ENCODE measurements around the gene PITPNM3. TPM values are rescaled to one million over a fixed set of nuclear protein-coding genes. Genes with fewer than 3 reads are reported as not detected.

Gene PITPNM3
- total and polyA plus RNA-seq, 7 donors: 3.6 to 13.6 (median 5.7) TPM

DNA sequence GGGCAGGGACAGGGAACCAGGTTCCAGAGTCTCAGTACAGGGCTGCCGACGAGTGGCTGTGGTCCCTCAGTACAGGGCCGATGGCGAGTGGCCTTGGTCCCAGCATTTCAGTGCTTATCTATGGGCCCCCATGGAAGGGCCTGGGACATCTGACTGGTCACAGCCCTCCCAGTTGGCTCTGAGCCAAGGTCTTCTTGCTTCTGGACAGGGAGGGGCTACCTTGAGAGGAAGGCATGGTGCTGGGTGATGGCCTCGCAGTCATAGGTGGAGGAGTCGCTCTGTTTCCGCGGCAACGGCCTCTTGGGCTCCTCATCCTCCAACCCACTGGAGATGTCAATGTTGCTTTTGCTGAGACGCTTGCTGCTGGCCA is 79.6 kb downstream of the PITPNM3 start:
- Histone ChIP-seq H3K36me3 (no peaks in the 10 kb centered on the region), H3K9me3 (no peaks in the 10 kb centered on the region), H3K4me3 (no peak overlapping the region), H3K27ac (peak overlapping the region in 2 of 4 donors; percentile 57 to 68), H3K4me1 (peaks cover 0 to 25% (median 0%) of the 10 kb centered on the region in 4 donors), H3K27me3 (no peaks in the 10 kb centered on the region)
- intact Hi-C loops (cut with DNase I): no loop called here
- 91 to 93% methylated on average over 10 of the region's 10 CpGs for WGBS, 2 donors
- no peak for TF ChIP-seq POLR2AphosphoS5 (IDR thresholded peaks at IDR 0.05)
- TF ChIP-seq POLR2A (IDR thresholded peaks at IDR 0.05): no peak
- no peak for TF ChIP-seq EP300 (IDR thresholded peaks at IDR 0.05)
- TF ChIP-seq, protein P1, sequence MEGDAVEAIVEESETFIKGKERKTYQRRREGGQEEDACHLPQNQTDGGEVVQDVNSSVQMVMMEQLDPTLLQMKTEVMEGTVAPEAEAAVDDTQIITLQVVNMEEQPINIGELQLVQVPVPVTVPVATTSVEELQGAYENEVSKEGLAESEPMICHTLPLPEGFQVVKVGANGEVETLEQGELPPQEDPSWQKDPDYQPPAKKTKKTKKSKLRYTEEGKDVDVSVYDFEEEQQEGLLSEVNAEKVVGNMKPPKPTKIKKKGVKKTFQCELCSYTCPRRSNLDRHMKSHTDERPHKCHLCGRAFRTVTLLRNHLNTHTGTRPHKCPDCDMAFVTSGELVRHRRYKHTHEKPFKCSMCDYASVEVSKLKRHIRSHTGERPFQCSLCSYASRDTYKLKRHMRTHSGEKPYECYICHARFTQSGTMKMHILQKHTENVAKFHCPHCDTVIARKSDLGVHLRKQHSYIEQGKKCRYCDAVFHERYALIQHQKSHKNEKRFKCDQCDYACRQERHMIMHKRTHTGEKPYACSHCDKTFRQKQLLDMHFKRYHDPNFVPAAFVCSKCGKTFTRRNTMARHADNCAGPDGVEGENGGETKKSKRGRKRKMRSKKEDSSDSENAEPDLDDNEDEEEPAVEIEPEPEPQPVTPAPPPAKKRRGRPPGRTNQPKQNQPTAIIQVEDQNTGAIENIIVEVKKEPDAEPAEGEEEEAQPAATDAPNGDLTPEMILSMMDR (IDR thresholded peaks at IDR 0.05): no peak
- DNase-seq: no peak

DNA sequence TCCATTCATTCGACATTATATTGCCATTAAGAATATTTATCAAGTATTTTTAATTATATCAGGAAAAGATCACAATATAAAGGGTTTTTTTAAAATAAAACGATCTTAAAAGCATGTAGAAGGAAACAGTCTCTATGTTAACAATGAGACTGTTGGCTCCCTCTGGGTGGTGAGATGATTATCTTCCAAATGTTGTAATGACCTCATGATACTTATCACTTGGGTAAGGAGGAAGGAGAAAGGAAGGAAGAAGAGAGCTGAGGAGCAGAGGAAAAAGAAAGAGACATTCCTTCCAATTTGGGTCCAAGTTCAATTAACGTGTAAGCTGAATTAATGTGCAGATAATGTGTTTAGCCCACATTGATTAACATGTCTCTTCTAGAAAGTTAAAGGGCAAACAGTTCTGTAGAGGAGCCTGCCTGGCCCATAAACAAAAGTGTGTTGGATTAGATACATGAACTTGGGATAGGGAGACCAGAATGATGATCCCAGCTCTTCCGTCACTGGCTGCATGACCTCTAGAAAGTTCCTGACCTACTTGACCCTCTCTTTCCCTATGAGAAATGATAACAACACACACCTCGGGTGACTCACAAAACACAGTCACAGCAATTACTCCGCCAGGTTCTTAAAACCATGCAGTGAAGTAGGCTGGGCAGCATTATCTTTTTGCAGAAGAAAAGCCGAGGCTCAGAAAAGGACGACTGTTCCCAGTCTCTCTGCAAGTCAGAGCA is 80.1 kb downstream of the PITPNM3 start:
- intact Hi-C loops (cut with DNase I): no loop called here
- TF ChIP-seq, protein P1 (IDR thresholded peaks at IDR 0.05): no peak
- TF ChIP-seq EP300 (IDR thresholded peaks at IDR 0.05) (no peak), POLR2A (IDR thresholded peaks at IDR 0.05) (no peak), POLR2AphosphoS5 (IDR thresholded peaks at IDR 0.05) (no peak)
- WGBS, 2 donors: 77 to 78% methylated on average over 8 of the region's 8 CpGs

DNA sequence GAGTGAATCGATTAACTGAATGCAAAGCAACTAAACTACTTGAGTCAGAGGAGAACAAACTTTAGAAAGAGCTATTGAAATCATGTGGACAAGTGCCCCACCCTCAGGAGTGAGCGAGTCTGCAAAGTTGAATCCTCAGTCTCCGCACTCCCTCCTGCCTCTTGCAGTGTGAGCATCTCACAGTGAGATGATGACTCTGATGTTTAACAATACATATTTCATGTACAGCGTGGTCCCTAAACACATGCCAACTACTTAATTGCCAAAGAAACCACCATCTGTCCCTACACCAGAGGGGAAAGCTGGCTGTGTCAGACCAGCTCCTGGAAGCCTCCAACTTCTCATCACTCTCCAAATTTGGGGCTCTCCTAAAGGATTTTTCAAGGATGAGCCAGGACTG is 80.9 kb downstream of the PITPNM3 start:
- Histone ChIP-seq H3K9me3 (no peaks in the 10 kb centered on the region), H3K4me3 (no peak overlapping the region), H3K36me3 (peaks cover 0 to 2% (median 0%) of the 10 kb centered on the region in 4 donors), H3K27ac (peak overlapping the region; percentile 33 to 68 (median 54)), H3K27me3 (no peaks in the 10 kb centered on the region), H3K4me1 (peaks cover 0 to 25% (median 0%) of the 10 kb centered on the region in 4 donors)
- intact Hi-C loops (cut with DNase I): no loop called here
- TF ChIP-seq POLR2AphosphoS5 (IDR thresholded peaks at IDR 0.05) (no peak), POLR2A (IDR thresholded peaks at IDR 0.05) (no peak), EP300 (IDR thresholded peaks at IDR 0.05) (no peak)
- TF ChIP-seq, protein P1 (IDR thresholded peaks at IDR 0.05): no peak
- 74 to 75% methylated on average over 4 of the region's 4 CpGs for WGBS, 2 donors
- no peak for DNase-seq

More for the DNA sequence above, 80.1 kb downstream of the PITPNM3 start:
- DNase-seq: no peak
- Histone ChIP-seq H3K4me3 (no peak overlapping the region), H3K27ac (peak overlapping the region in 3 of 4 donors; percentile 52 to 68 (median 57)), H3K27me3 (no peaks in the 10 kb centered on the region), H3K9me3 (no peaks in the 10 kb centered on the region), H3K4me1 (peaks cover 0 to 25% (median 0%) of the 10 kb centered on the region in 4 donors), H3K36me3 (no peaks in the 10 kb centered on the region)

DNA sequence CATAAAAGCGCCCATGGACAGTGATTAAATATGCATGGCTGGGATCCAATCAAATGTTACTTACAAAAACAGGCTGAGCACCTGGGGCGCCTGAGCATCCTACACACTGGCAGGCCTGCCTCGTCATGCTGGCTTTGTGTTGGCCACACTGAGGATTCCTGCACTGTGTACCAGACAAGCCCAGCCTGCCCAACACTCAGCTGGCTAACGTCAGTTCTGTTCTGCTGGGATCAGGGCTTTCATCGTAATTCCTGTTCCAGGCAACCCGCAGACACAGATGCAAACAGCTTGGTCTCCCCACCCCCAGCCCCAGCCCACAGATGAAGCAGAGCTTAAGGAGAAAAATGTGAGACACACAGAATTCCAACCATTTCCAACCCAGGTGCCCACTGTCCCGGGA is 81.4 kb downstream of the PITPNM3 start:
- Histone ChIP-seq H3K9me3 (no peaks in the 10 kb centered on the region), H3K27ac (peak overlapping the region; percentile 33 to 68 (median 54)), H3K27me3 (no peaks in the 10 kb centered on the region), H3K36me3 (peaks cover 0 to 7% (median 2%) of the 10 kb centered on the region in 4 donors), H3K4me1 (peaks cover 0 to 25% (median 0%) of the 10 kb centered on the region in 4 donors), H3K4me3 (no peak overlapping the region)
- 73 to 85% methylated on average over 7 of the region's 7 CpGs for WGBS, 2 donors
- DNase-seq: no peak
- intact Hi-C loops (cut with DNase I): loop anchor here (5.0 kb wide), 3 partner anchors 82 to 167 kb away; partner anchors contain the start of genes KIAA0753, PITPNM3 and TXNDC17
- TF ChIP-seq EP300 (IDR thresholded peaks at IDR 0.05) (peak in 1 of 4 donors; percentile 38), POLR2AphosphoS5 (IDR thresholded peaks at IDR 0.05) (peak in 3 of 4 donors; percentile 27 to 50 (median 38)), POLR2A (IDR thresholded peaks at IDR 0.05) (no peak)

GRCh38 chr17:6474376-6474775 is 82.0 kb downstream of the PITPNM3 start:
- H3K9me3 ChIP-seq: no peaks in the 10 kb centered on the region
- peak overlapping the region in 2 of 4 donors; percentile 57 to 68 for H3K27ac ChIP-seq
- DNase-seq: no peak
- H3K4me1 ChIP-seq: peaks cover 0 to 25% (median 0%) of the 10 kb centered on the region in 4 donors
- intact Hi-C loops (cut with DNase I): loop anchor here (5.0 kb wide), 3 partner anchors 83 to 168 kb away; partner anchors contain the start of genes KIAA0753, PITPNM3 and TXNDC17
- H3K4me3 ChIP-seq: no peak overlapping the region
- 89 to 93% methylated on average over 22 of the region's 22 CpGs for WGBS, 2 donors
- no peak for TF ChIP-seq POLR2A (IDR thresholded peaks at IDR 0.05)
- TF ChIP-seq, protein P1 (IDR thresholded peaks at IDR 0.05): no peak
- no peak for TF ChIP-seq EP300 (IDR thresholded peaks at IDR 0.05)
- no peak for TF ChIP-seq POLR2AphosphoS5 (IDR thresholded peaks at IDR 0.05)
- H3K36me3 ChIP-seq: peaks cover 0 to 8% (median 2%) of the 10 kb centered on the region in 4 donors
- H3K27me3 ChIP-seq: no peaks in the 10 kb centered on the region
